Stimulated activated naive B cell treated with anti-CD40 and anti-IgM and Interleukin-4, amounts not matched to agents 10 μg/mL and 1 μg/mL and 100 μg/mL, for 72 hours (primary cell): ENCODE measurements around the gene COL15A1.
A peak's percentile ranks its signal among the peaks of the same experiment; 100 is the strongest.

ENCODE experiments used
- ATAC-seq, 2 donors: fragments of 150-1000 bp; cut with Tn5 transposase; replicated peaks; 2 replicates each; pipeline ENCODE4 v1.10.0; 2021; ENCODE audit warnings: moderate library complexity in 1 of 2
- DNase-seq: peaks from one replicate; pipeline ENCODE4 v3.0.0; 2021
- H3K27ac Mint-ChIP-seq: one replicate; pipeline ENCODE4 v1.8.0; 2022; ENCODE audit warnings: mild to moderate bottlenecking, mixed read lengths
- H3K27me3 Mint-ChIP-seq, 2 donors: one replicate each; pipeline ENCODE4 v1.8.0; 2022; ENCODE audit warnings: mixed read lengths in 2 of 2
- H3K36me3 Mint-ChIP-seq, 2 donors: one replicate each; pipeline ENCODE4 v1.8.0; 2022; ENCODE audit warnings: mixed read lengths in 2 of 2, mild to moderate bottlenecking in 1 of 2
- H3K4me1 Mint-ChIP-seq, 2 donors: one replicate each; pipeline ENCODE4 v1.8.0; 2022; ENCODE audit warnings: mixed read lengths in 2 of 2, mild to moderate bottlenecking in 1 of 2
- H3K4me3 Mint-ChIP-seq, 2 donors: one replicate each; pipeline ENCODE4 v1.8.0; 2022; ENCODE audit warnings: mild to moderate bottlenecking in 2 of 2, mixed read lengths in 2 of 2, moderate library complexity in 1 of 2
- H3K9me3 Mint-ChIP-seq, 2 donors: one replicate each; pipeline ENCODE4 v1.8.0; 2022; ENCODE audit warnings: mixed read lengths in 2 of 2, mild to moderate bottlenecking in 1 of 2

The COL15A1 gene

GRCh38 chr9:99062549-99062948 lies 118.8 kb downstream of the COL15A1 start:
- ATAC-seq (no peak), DNase-seq (no peak)
- Mint-ChIP-seq H3K27ac (no peak overlapping the region), H3K4me1 (peaks cover 21 to 23% of the 10 kb centered on the region in 2 donors), H3K4me3 (no peak overlapping the region), H3K27me3 (no peaks in the 10 kb centered on the region), H3K36me3 (no peaks in the 10 kb centered on the region), H3K9me3 (no peaks in the 10 kb centered on the region)

- no peak for ATAC-seq
- Mint-ChIP-seq H3K27me3 (no peaks in the 10 kb centered on the region), H3K36me3 (no peaks in the 10 kb centered on the region), H3K27ac (no peak overlapping the region), H3K4me1 (peaks cover 11 to 15% of the 10 kb centered on the region in 2 donors), H3K9me3 (no peaks in the 10 kb centered on the region), H3K4me3 (no peak overlapping the region)
- DNase-seq = no peak
These were observed 119.8 kb downstream of the COL15A1 start for GRCh38 chr9:99063522-99063921.

- Mint-ChIP-seq H3K4me3 (no peak overlapping the region), H3K4me1 (peaks cover 8 to 11% of the 10 kb centered on the region in 2 donors), H3K36me3 (no peaks in the 10 kb centered on the region), H3K27me3 (no peaks in the 10 kb centered on the region), H3K27ac (no peak overlapping the region), H3K9me3 (no peaks in the 10 kb centered on the region)
- no peak for ATAC-seq
- DNase-seq = no peak
These were observed 122.9 kb downstream of the COL15A1 start for GRCh38 chr9:99066571-99066970.

GRCh38 chr9:99069075-99069474 lies 125.4 kb downstream of the COL15A1 start:
- DNase-seq = no peak

GRCh38 chr9:99069546-99069945 lies 125.8 kb downstream of the COL15A1 start:
- ATAC-seq = no peak
- H3K27me3 Mint-ChIP-seq = no peaks in the 10 kb centered on the region
- H3K4me3 Mint-ChIP-seq = no peak overlapping the region
- H3K27ac Mint-ChIP-seq = no peak overlapping the region
- no peaks in the 10 kb centered on the region for H3K9me3 Mint-ChIP-seq
- no peaks in the 10 kb centered on the region for H3K36me3 Mint-ChIP-seq
- peaks cover 8% of the 10 kb centered on the region in 2 donors for H3K4me1 Mint-ChIP-seq
- DNase-seq = no peak

More at GRCh38 chr9:99069075-99069474, 125.4 kb downstream of the COL15A1 start:
- ATAC-seq = no peak
- H3K27me3 Mint-ChIP-seq = no peaks in the 10 kb centered on the region
- no peak overlapping the region for H3K27ac Mint-ChIP-seq
- H3K4me3 Mint-ChIP-seq = no peak overlapping the region
- H3K36me3 Mint-ChIP-seq = no peaks in the 10 kb centered on the region
- H3K4me1 Mint-ChIP-seq = peaks cover 8 to 11% of the 10 kb centered on the region in 2 donors
- no peaks in the 10 kb centered on the region for H3K9me3 Mint-ChIP-seq

DNA sequence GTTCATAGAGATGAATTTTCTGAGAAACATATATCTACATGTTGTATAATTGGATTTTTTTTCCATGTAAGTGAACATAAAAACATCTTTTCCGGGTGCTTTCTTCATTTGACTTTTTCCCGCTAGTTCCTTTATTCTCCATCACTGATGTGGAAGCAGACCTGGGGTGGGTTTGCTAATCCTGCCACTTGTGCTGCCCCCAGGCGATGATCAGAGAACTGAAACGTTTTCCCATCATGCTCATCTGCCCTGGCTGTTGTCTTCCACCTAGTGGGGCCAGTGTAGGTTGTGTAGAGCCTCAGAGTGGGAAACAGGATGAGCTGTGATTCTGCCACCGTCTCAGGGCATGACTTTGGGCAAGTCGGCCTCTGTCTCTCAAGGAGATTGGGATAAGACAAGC lies 127.0 kb downstream of the COL15A1 start:
- peaks cover 8% of the 10 kb centered on the region in 2 donors for H3K4me1 Mint-ChIP-seq
- H3K4me3 Mint-ChIP-seq = no peak overlapping the region
- no peak for ATAC-seq
- H3K27ac Mint-ChIP-seq = no peak overlapping the region
- H3K27me3 Mint-ChIP-seq = no peaks in the 10 kb centered on the region
- H3K36me3 Mint-ChIP-seq = no peaks in the 10 kb centered on the region
- H3K9me3 Mint-ChIP-seq = no peaks in the 10 kb centered on the region
- DNase-seq = no peak

GRCh38 chr9:99071313-99072039 lies 127.8 kb downstream of the COL15A1 start:
- H3K27me3 Mint-ChIP-seq = no peaks in the 10 kb centered on the region
- H3K9me3 Mint-ChIP-seq = no peaks in the 10 kb centered on the region
- no peak overlapping the region for H3K4me3 Mint-ChIP-seq
- peaks cover 10 to 13% of the 10 kb centered on the region in 2 donors for H3K4me1 Mint-ChIP-seq
- DNase-seq = no peak
- no peak for ATAC-seq
- H3K36me3 Mint-ChIP-seq = no peaks in the 10 kb centered on the region
- H3K27ac Mint-ChIP-seq = no peak overlapping the region

DNA sequence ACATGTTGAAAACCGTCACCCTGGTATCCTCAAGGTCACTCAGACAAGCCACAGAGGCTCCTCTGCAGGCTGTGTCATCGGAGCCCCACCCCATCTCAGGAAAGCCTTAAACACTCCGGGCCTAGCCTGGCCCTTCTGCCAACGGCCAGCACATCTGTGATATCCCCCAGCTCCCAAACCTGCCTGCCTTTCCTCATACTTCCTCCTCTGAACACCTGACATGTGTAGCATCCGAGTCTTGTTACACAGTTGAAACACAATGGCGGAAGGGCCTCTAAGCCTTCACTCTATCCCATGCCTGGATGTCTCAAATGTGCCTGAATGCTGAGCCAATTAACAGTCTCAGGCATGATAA lies 128.3 kb downstream of the COL15A1 start:
- H3K27me3 Mint-ChIP-seq = no peaks in the 10 kb centered on the region
- no peak for DNase-seq
- H3K4me1 Mint-ChIP-seq = peaks cover 16 to 18% of the 10 kb centered on the region in 2 donors
- no peak overlapping the region for H3K27ac Mint-ChIP-seq
- H3K36me3 Mint-ChIP-seq = no peaks in the 10 kb centered on the region
- no peak overlapping the region for H3K4me3 Mint-ChIP-seq
- no peaks in the 10 kb centered on the region for H3K9me3 Mint-ChIP-seq
- ATAC-seq = no peak

GRCh38 chr9:99073347-99073746 lies 129.6 kb downstream of the COL15A1 start:
- H3K4me3 Mint-ChIP-seq = no peak overlapping the region
- H3K36me3 Mint-ChIP-seq = no peaks in the 10 kb centered on the region
- H3K9me3 Mint-ChIP-seq = no peaks in the 10 kb centered on the region
- ATAC-seq = no peak
- no peaks in the 10 kb centered on the region for H3K27me3 Mint-ChIP-seq
- DNase-seq = no peak
- no peak overlapping the region for H3K27ac Mint-ChIP-seq
- peaks cover 17 to 21% of the 10 kb centered on the region in 2 donors for H3K4me1 Mint-ChIP-seq

DNA sequence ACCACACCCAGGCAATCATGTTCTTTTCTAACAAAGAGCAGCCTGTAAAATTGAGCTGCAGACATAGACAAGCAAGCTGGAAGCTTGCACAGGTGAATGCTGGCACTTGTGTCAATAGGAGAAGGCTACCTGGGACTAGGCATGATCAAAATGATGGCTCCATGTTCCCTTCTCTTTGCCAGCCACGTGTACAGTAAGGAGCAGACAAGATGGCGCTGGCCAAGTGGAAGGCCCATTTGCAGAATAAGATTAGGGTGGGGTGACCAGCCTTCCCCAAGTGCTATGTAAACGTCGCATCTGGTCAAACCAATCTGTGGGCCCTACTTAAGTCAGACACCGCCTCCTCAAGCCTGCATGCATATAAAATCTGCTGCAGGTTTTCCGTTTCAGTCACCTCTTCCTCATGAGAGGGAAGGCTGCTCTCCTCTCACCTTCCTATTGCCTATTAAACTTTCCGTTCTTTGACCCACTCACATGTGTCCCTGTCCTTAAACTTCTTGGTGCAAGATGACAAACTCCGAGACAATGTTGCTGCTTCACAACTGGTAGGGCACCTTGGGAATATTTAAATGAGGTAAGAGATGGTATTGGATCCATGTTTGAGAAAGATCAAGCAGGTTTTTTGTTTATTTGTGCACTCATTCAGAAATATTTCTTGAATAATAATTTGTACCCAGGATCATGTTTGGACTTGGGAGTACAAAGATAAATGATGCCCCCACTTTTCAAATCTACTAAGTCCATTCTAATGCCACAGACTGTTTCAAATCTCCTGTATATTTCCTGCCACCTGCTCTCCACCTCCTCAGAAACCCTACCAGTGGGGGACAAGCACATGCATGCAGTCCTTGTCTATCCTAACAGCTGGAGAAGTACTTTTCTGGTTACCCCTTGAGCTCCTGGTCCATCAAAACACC lies 130.5 kb downstream of the COL15A1 start:
- Mint-ChIP-seq H3K4me3 (no peak overlapping the region), H3K4me1 (peaks cover 14 to 16% of the 10 kb centered on the region in 2 donors), H3K9me3 (no peaks in the 10 kb centered on the region), H3K27ac (no peak overlapping the region), H3K36me3 (no peaks in the 10 kb centered on the region), H3K27me3 (no peaks in the 10 kb centered on the region)
- ATAC-seq (no peak), DNase-seq (no peak)

GRCh38 chr9:99074902-99075245 lies 131.2 kb downstream of the COL15A1 start:
- no peak overlapping the region for H3K27ac Mint-ChIP-seq
- no peaks in the 10 kb centered on the region for H3K27me3 Mint-ChIP-seq
- H3K36me3 Mint-ChIP-seq = no peaks in the 10 kb centered on the region
- ATAC-seq = no peak
- no peaks in the 10 kb centered on the region for H3K9me3 Mint-ChIP-seq
- no peak overlapping the region for H3K4me3 Mint-ChIP-seq
- H3K4me1 Mint-ChIP-seq = peaks cover 12 to 14% of the 10 kb centered on the region in 2 donors
- DNase-seq = no peak

DNA sequence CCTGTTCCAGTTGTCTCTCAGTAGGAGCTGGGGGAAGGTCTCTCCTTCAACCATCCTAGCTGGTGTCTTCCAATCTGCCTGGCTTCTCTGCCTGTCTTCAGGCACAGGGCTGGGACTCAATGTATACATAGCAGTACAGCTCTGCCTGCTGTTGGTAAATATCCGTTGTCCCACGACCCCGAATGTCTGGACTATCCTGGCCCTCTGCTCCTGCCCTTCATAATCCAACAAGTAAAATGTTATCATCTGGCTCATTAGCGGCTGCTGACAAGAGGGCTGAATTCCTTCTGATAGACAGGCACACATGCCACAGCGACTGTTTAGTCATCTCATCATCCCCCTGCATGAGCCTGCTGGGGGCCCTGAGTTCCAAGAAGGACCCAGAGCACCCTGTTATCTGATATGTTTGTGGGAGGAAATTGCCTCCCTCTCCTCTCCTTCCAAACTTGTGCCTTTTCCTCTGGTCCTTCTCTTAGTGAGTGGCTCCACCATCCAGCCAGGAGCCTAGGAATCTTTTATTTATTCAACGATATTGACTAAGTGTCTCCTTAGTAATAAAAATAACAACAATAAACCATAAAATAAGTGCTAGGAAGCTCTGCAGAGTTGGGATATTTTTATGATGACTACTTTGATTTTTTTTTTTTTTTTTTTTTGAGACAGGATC lies 131.7 kb downstream of the COL15A1 start:
- no peak overlapping the region for H3K27ac Mint-ChIP-seq
- H3K27me3 Mint-ChIP-seq = no peaks in the 10 kb centered on the region
- H3K4me3 Mint-ChIP-seq = no peak overlapping the region
- peaks cover 12 to 14% of the 10 kb centered on the region in 2 donors for H3K4me1 Mint-ChIP-seq
- ATAC-seq (no peak), DNase-seq (no peak)
- H3K9me3 Mint-ChIP-seq = no peaks in the 10 kb centered on the region
- no peaks in the 10 kb centered on the region for H3K36me3 Mint-ChIP-seq

DNA sequence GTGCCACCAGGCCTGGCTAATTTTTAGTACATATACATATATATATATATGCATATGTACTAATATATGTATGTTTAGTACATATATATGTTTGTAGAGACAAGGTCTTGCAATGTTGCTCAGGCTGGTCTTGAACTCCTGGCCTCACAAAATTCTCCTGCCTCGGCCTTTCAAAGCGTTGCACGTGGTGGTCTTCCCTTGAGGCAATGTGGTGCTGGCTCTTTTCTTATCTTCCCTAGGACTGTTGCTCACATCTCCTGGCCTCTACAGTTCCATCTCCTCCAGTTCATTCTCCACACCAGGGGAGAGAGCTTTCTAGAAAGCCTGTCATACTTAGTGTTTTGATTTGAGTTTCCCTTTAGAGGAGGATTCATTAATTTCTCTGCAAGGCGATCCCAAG lies 132.3 kb downstream of the COL15A1 start:
- DNase-seq (no peak), ATAC-seq (no peak)
- Mint-ChIP-seq H3K36me3 (no peaks in the 10 kb centered on the region), H3K4me1 (peaks cover 12 to 14% of the 10 kb centered on the region in 2 donors), H3K27me3 (no peaks in the 10 kb centered on the region), H3K4me3 (no peak overlapping the region), H3K9me3 (no peaks in the 10 kb centered on the region), H3K27ac (no peak overlapping the region)

DNA sequence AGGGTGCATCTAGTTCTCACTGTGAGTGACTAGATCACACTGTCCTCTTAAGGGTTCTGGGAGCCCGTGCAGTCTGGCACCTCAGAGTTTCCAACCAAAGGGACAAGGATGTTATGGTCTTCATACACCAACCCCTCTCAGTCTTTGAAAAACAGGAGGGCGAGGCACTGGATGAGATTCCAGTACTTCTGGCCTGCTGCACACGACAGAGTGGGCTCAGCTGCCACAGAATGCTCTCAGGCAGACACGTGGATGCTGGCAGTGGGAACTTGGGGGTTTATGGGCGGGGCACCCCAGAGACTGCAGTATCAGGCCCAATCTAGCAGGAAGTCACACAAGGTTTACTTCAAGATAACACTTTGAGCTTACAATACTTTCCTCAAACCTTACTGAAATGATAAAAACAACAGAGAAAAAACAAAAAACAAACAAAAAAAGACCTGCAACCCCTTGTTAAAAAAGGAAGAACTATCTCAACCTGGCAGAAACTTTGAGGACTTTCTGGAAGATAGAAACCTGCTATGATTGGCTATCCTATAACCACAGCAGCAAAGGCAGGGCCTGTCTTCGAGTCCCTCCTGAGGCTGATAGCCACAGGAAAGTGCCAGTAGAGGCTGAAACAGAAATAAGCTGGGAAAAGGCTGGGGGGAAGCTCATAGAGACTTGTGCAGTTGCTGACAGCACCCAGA lies 132.9 kb downstream of the COL15A1 start:
- ATAC-seq (peak; percentile 63 to 65), DNase-seq (no peak)
- Mint-ChIP-seq H3K4me3 (peak overlapping the region in 1 of 2 donors; percentile 1), H3K27ac (peak overlapping the region; percentile 82), H3K36me3 (no peaks in the 10 kb centered on the region), H3K9me3 (no peaks in the 10 kb centered on the region), H3K4me1 (peaks cover 9 to 14% of the 10 kb centered on the region in 2 donors), H3K27me3 (no peaks in the 10 kb centered on the region)
